ENCODE data around the gene CCNY.

GRCh38 chr10:35459449-35459847 lies 123.1 kb downstream of the CCNY start:
- TF ChIP-seq CTCF (IDR thresholded peaks at IDR 0.05) (no peak), POLR2A (IDR thresholded peaks at IDR 0.05) (no peak), POLR2AphosphoS5 (IDR thresholded peaks at IDR 0.05) (no peak)
